Measurements from ENCODE around the gene HNRNPH3.

DNA sequence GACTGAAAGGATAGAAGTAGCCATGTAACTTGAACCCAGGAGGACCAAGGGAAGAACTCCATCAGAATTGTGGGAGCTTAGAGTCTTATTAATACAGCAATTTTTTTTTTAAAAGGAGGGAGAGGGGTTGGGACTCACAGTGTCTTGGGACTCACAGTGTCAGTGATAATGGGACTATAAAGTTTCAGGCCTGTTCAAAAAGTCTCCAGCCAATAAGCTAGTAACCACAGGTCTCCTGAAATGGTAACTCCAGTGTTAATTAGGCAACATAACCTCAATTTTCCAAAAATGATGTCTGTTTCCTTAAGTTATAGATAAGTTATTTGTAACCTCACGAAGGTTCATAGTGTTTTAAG, 2.4 kb upstream of the HNRNPH3 start:
- TF ChIP-seq, protein P1, sequence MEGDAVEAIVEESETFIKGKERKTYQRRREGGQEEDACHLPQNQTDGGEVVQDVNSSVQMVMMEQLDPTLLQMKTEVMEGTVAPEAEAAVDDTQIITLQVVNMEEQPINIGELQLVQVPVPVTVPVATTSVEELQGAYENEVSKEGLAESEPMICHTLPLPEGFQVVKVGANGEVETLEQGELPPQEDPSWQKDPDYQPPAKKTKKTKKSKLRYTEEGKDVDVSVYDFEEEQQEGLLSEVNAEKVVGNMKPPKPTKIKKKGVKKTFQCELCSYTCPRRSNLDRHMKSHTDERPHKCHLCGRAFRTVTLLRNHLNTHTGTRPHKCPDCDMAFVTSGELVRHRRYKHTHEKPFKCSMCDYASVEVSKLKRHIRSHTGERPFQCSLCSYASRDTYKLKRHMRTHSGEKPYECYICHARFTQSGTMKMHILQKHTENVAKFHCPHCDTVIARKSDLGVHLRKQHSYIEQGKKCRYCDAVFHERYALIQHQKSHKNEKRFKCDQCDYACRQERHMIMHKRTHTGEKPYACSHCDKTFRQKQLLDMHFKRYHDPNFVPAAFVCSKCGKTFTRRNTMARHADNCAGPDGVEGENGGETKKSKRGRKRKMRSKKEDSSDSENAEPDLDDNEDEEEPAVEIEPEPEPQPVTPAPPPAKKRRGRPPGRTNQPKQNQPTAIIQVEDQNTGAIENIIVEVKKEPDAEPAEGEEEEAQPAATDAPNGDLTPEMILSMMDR (conservative IDR thresholded peaks at IDR 0.05), result no peak
- no peak for TF ChIP-seq ZFX (IDR thresholded peaks at IDR 0.05)

Measured in C4-2B (cell line).